ENCODE data around the gene LRRC8B.
"Not testable (repeated sequence)": the region's sequence is repeated elsewhere in the genome, so short reads cannot be mapped to it uniquely, and the experiment has no call there.

LRRC8B gene

DNA sequence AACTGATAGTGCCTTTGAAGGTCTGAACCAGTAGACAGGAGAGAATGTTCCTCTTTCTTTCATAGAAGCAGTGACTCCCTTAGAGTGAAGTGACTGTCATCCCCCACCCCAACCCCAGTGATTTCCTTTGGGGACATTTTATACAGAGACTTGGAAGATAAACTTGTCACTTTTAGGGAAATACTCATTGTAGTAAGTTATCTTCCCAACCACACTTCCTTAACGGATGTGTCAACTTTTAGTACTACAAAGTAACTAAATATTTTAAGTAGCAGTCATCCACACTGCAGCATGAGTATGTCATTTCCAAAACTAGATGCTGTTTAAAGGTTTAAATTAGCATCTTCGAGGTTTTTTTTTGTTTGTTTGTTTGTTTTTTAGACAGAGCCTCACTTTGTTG, 13.7 kb downstream of the LRRC8B start:
- in situ Hi-C loops (cut with HindIII; ENCODE audit: low sequenced_read_pairs): no loop called here
- DNase-seq (ENCODE audit: low read depth, low spot score): no peak
- no peak overlapping the region for H3K4me3 ChIP-seq (ENCODE audit: low read depth, low read length)
- TF ChIP-seq, protein P1, sequence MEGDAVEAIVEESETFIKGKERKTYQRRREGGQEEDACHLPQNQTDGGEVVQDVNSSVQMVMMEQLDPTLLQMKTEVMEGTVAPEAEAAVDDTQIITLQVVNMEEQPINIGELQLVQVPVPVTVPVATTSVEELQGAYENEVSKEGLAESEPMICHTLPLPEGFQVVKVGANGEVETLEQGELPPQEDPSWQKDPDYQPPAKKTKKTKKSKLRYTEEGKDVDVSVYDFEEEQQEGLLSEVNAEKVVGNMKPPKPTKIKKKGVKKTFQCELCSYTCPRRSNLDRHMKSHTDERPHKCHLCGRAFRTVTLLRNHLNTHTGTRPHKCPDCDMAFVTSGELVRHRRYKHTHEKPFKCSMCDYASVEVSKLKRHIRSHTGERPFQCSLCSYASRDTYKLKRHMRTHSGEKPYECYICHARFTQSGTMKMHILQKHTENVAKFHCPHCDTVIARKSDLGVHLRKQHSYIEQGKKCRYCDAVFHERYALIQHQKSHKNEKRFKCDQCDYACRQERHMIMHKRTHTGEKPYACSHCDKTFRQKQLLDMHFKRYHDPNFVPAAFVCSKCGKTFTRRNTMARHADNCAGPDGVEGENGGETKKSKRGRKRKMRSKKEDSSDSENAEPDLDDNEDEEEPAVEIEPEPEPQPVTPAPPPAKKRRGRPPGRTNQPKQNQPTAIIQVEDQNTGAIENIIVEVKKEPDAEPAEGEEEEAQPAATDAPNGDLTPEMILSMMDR (IDR thresholded peaks at IDR 0.05; ENCODE audit: low read depth, low read length): no peak

DNA sequence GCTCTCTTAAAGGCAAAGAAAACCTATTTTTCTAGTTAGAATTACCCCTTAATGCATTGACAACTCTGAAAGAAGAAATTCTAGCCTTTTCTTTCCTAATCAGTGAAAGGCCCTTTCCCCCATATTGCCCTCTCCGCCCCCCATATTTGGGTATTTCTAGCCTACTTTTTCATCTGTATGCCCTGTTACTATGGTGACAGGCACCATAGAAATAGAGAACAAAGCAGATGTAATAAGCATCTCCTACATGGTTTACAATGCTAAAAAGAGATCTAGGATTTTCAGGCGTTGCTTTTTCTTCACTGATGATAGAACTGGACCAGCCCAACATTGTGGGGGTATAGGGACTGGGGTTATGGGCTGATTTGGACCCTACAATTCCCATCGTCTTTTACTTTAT, 14.5 kb downstream of the LRRC8B start:
- DNase-seq (ENCODE audit: low read depth, low spot score): no peak
- in situ Hi-C loops (cut with HindIII; ENCODE audit: low sequenced_read_pairs): no loop called here
- TF ChIP-seq, protein P1 (IDR thresholded peaks at IDR 0.05; ENCODE audit: low read depth, low read length): no peak
- no peak overlapping the region for H3K4me3 ChIP-seq (ENCODE audit: low read depth, low read length)

DNA sequence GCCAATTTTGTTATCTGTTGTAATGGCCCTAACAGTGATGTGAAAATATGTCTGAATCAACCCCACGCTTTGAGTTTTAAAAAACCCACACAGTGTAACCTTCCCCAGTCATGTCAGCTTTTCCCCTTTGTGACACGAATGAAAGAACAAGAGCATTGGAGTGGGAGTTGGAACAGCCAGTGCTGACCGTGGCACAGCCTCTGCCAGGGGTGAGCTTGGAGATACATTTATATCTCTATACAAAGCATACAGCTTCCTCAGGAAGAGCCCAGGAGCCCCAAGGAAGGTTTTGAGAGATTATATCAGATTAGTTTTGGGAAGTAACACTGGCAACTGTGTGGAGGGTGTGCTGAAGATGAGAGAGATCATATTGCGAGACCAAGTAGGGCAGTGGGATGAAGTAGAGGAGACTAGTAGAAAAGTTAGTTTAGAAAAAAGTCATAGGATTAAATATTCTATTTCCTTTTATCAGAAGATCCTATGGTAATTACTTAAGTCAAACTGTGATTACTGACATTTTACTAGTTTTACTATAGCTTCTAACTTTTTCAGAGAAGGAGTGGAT, 15.9 kb downstream of the LRRC8B start:
- no peak overlapping the region for H3K4me3 ChIP-seq (ENCODE audit: low read depth, low read length)
- in situ Hi-C loops (cut with HindIII; ENCODE audit: low sequenced_read_pairs): no loop called here
- TF ChIP-seq, protein P1 (IDR thresholded peaks at IDR 0.05; ENCODE audit: low read depth, low read length): no peak
- no peak for DNase-seq (ENCODE audit: low read depth, low spot score)

DNA sequence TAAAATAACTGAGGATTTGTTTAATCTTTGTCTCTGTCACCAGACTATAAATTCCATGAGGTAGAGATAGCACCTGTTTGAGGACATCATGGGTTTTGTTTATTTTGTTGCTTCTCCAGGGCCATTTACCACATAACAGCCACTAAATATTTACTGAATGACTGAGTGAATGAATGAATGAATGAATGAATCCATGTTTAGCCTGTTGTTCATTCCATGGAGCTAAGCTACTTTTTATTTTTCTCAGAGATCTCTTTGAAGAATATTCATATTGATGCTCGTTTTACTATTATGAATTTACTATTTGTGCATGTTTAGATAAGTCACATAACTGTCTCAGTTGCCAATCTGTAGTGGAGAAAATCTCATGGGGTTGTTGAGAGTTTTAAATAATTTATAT, 17.7 kb downstream of the LRRC8B start:
- TF ChIP-seq, protein P1 (IDR thresholded peaks at IDR 0.05; ENCODE audit: low read depth, low read length): no peak
- H3K4me3 ChIP-seq (ENCODE audit: low read depth, low read length): no peak overlapping the region
- in situ Hi-C loops (cut with HindIII; ENCODE audit: low sequenced_read_pairs): no loop called here
- no peak for DNase-seq (ENCODE audit: low read depth, low spot score)

DNA sequence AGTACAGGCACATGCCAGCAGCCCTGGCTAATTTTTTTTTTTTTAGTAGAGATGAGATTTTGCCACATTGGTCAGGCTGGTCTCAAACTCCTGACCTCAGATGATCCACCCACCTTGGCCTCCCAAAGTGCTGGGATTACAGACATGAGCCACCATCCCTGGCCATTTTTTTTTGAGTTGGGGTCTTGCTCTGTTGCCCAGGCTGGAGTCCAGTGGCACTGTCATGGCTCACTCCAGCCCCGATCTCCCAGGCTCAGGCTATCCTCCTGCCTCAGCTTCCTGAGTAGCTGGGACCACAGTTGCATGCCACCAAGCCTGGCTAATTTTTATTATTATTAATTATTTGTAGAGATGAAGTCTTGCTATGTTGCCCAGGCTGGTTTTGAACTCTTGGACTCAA, 19.0 kb downstream of the LRRC8B start:
- H3K4me3 ChIP-seq (ENCODE audit: low read depth, low read length); in situ Hi-C loops (cut with HindIII; ENCODE audit: low sequenced_read_pairs); DNase-seq (ENCODE audit: low read depth, low spot score): not testable (repeated sequence)

DNA sequence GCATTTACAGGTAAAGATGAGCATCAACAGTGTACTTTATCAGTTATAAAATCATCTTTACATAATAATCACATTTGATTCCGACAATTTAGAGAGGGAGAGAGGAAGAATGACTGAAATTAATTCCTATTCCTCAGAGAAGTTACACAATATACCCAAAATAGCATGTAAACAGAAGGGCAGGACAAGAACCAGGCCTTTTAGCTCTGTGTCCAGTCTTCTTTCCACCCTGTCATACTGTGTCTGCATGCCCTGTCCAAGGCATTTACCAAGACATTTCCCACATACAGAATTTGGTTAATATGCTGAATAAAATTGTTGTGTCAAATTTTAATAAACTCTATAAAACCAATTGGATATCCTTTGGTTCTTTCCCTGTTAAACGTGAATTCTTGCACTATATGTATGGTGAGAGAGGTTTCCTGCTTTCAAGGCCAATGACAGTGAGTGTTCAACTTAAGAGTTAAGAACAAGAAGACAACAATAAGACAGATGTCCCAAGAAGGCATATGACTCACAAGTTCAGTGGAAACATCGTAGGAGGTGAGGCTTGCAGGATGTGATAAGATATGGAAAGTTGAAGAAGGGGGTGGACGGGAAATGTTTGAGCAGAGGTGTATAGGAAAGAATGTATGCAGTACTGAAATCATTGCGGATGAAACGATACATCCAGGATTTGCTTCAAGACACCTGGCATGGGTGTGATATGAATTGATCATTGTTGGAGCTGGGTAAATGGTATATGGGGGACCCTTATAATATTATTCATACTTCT, 20.8 kb downstream of the LRRC8B start:
- DNase-seq (ENCODE audit: low read depth, low spot score): no peak
- no peak overlapping the region for H3K4me3 ChIP-seq (ENCODE audit: low read depth, low read length)
- TF ChIP-seq, protein P1 (IDR thresholded peaks at IDR 0.05; ENCODE audit: low read depth, low read length): no peak
- in situ Hi-C loops (cut with HindIII; ENCODE audit: low sequenced_read_pairs): no loop called here

DNA sequence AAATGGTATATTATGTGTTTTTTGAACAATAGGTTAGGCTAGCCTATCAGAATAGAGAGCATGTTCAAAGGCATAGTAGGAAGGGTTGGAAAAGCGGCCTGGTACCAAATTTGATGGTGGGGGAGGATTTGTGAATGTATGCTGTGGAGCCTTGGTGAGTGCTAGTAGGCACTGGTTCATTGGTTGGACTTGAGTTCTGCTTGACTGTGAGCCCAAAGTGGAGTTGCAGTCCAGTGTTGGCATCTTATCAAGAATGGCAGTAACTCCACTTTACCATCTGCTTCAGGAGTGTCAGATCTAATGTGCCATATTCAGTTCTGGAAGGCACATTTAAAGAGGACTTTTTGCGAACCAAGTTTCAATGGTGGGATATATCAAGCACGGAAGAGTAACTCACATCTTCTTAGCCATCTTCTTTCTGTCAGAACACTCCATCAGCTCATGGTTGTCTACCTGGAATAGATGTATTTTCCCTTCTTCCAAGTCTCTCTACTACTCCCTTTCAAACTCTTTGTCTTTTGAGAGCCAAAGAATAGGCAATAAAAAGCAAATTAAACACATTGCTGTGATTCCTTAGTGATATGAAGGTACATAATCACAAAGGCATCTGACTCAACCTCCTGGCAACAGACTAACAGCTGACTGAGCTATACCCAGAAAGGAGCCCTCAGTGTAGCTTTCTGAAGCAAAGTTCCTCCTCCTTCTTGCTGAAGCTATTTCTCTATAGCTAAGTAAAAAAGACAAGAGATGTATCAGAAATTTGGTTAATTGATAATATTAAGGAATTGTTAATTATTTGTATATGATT, 21.7 kb downstream of the LRRC8B start:
- in situ Hi-C loops (cut with HindIII; ENCODE audit: low sequenced_read_pairs): no loop called here

More for the DNA sequence above, 21.7 kb downstream of the LRRC8B start:
- H3K4me3 ChIP-seq (ENCODE audit: low read depth, low read length): no peak overlapping the region
- TF ChIP-seq, protein P1 (IDR thresholded peaks at IDR 0.05; ENCODE audit: low read depth, low read length): no peak
- DNase-seq (ENCODE audit: low read depth, low spot score): peak; percentile 59

All from astrocyte of the spinal cord (primary cell).